Neural cell (in vitro differentiated cells): Measurements from ENCODE around the gene FOXS1.

Experiments
- CTCF ChIP-seq: fragments of 450-650 bp; IDR thresholded peaks from 2 replicates; pipeline ENCODE4 v1.5.1; 2014; ENCODE audit warnings: antibody characterized with exemption, mild to moderate bottlenecking, moderate library complexity; ENCODE audit not compliant: poor library complexity, severe bottlenecking
- EP300 ChIP-seq: fragments of 450-650 bp; conservative IDR thresholded peaks from 2 replicates; pipeline ENCODE4 v1.6.1; 2014; ENCODE audit warnings: antibody characterized with exemption, mild to moderate bottlenecking, moderate library complexity; ENCODE audit not compliant: poor library complexity, severe bottlenecking
- POLR2AphosphoS5 ChIP-seq: IDR thresholded peaks from 2 replicates; pipeline ENCODE4 v1.6.1; 2012
- REST ChIP-seq: IDR thresholded peaks from 2 replicates; pipeline ENCODE4 v1.6.1; 2012; ENCODE audit warnings: borderline replicate concordance
- TAF1 ChIP-seq: IDR thresholded peaks from 2 replicates; pipeline ENCODE4 v1.6.1; 2012; ENCODE audit warnings: low read depth

DNA sequence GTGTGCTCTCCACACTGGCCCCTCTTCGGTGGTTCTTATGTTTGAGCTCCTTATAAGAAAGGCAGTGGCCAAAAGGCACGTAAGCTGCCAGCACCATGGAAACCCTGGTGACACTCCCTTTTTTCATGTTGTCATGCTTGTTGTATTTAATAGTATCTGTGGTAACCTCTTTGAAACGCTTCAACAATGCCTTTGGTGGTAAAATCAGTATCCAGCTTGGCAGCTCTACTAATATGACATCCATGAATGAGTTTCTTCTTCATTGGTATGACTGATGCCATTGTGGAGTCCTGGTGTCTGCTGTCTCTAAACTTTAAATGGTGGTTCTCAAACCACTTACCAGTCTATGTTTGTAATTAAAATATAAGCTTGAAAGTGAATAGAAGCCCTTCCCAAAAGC lies 36.9 kb downstream of the FOXS1 start:
- TF ChIP-seq CTCF: no peak
- no peak for TF ChIP-seq REST
- no peak for TF ChIP-seq POLR2AphosphoS5
- TF ChIP-seq EP300: no peak
- TF ChIP-seq TAF1: no peak
